BE2C (cell line): Measurements from ENCODE around the gene AQR.

Experiments used
- DNase-seq: peaks from one replicate; pipeline ENCODE4 v3.0.0-alpha.2; 2020
- H3K27me3 ChIP-seq: fragments of 250-450 bp; sonication (Bioruptor Pico); 2 replicates; pipeline ENCODE4 v1.5.1; 2020; ENCODE audit warnings: mild to moderate bottlenecking
- H3K36me3 ChIP-seq: fragments of 250-450 bp; sonication (Bioruptor Pico); 2 replicates; pipeline ENCODE4 v1.5.1; 2020; ENCODE audit warnings: mild to moderate bottlenecking
- H3K4me1 ChIP-seq: fragments of 250-450 bp; sonication (Bioruptor Pico); 2 replicates; pipeline ENCODE4 v1.5.1; 2020
- H3K4me3 ChIP-seq: 2 replicates; pipeline ENCODE4 v1.5.1; 2011; ENCODE audit warnings: low read depth, low read length
- H3K9me3 ChIP-seq: fragments of 250-450 bp; sonication (Bioruptor Pico); 2 replicates; pipeline ENCODE4 v1.5.1; 2020
- CTCF ChIP-seq: IDR thresholded peaks from 2 replicates; pipeline ENCODE4 v1.5.1; 2012; ENCODE audit warnings: mild to moderate bottlenecking, low read depth, low read length

The AQR gene

GRCh38 chr15:34850121-34850520, 119.4 kb downstream of the AQR start:
- Histone ChIP-seq H3K4me1 (peaks cover 32% of the 10 kb centered on the region), H3K4me3 (no peak overlapping the region), H3K9me3 (no peaks in the 10 kb centered on the region; the same call in 1 of the 2 replicates), H3K27me3 (no peaks in the 10 kb centered on the region), H3K36me3 (peaks cover 18% of the 10 kb centered on the region; the same call in 1 of the 2 replicates)
- peak; percentile 95 for DNase-seq
- no peak for TF ChIP-seq CTCF

GRCh38 chr15:34849364-34849959, 120.1 kb downstream of the AQR start:
- Histone ChIP-seq H3K4me1 (peaks cover 25% of the 10 kb centered on the region), H3K4me3 (no peak overlapping the region), H3K27me3 (no peaks in the 10 kb centered on the region), H3K36me3 (peaks cover 16% of the 10 kb centered on the region; the same call in 1 of the 2 replicates), H3K9me3 (no peaks in the 10 kb centered on the region; the same call in 1 of the 2 replicates)
- no peak for TF ChIP-seq CTCF
- DNase-seq = no peak

- Histone ChIP-seq H3K4me3 (no peak overlapping the region), H3K9me3 (no peaks in the 10 kb centered on the region; the same call in 1 of the 2 replicates), H3K4me1 (peaks cover 13% of the 10 kb centered on the region), H3K36me3 (peaks cover 12% of the 10 kb centered on the region; the same call in 1 of the 2 replicates), H3K27me3 (no peaks in the 10 kb centered on the region)
- no peak for DNase-seq
- no peak for TF ChIP-seq CTCF
Observed at GRCh38 chr15:34847598-34847997, 121.9 kb downstream of the AQR start.

- H3K4me1 ChIP-seq = peaks cover 6% of the 10 kb centered on the region
- no peaks in the 10 kb centered on the region for H3K27me3 ChIP-seq
- no peaks in the 10 kb centered on the region for H3K9me3 ChIP-seq
- no peak for DNase-seq
- no peak overlapping the region for H3K4me3 ChIP-seq
- no peak for TF ChIP-seq CTCF
- no peaks in the 10 kb centered on the region; the same call in 1 of the 2 replicates for H3K36me3 ChIP-seq
Observed at GRCh38 chr15:34841262-34841725, 128.2 kb downstream of the AQR start.

- no peaks in the 10 kb centered on the region; the same call in 1 of the 2 replicates for H3K9me3 ChIP-seq
- H3K4me3 ChIP-seq = no peak overlapping the region
- peaks cover 6% of the 10 kb centered on the region for H3K4me1 ChIP-seq
- DNase-seq = no peak
- TF ChIP-seq CTCF = no peak
- H3K36me3 ChIP-seq = no peaks in the 10 kb centered on the region; the same call in 1 of the 2 replicates
- H3K27me3 ChIP-seq = no peaks in the 10 kb centered on the region
Observed at GRCh38 chr15:34838282-34838681, 131.3 kb downstream of the AQR start.

GRCh38 chr15:34837246-34838016, 132.1 kb downstream of the AQR start:
- peak; percentile 83 for DNase-seq
- no peak for TF ChIP-seq CTCF
- no peak overlapping the region for H3K4me3 ChIP-seq

More at GRCh38 chr15:34837246-34838016, 132.1 kb downstream of the AQR start:
- peaks cover 6% of the 10 kb centered on the region for H3K4me1 ChIP-seq
- no peaks in the 10 kb centered on the region; the same call in 1 of the 2 replicates for H3K9me3 ChIP-seq
- H3K36me3 ChIP-seq = no peaks in the 10 kb centered on the region; the same call in 1 of the 2 replicates
- H3K27me3 ChIP-seq = no peaks in the 10 kb centered on the region
